ENCODE measurements around the gene OR14A16. TPM values are rescaled to one million over a fixed set of nuclear protein-coding genes. Genes with fewer than 3 reads are reported as not detected.

Gene OR14A16
- total RNA-seq, 1 donor = not detected

DNA sequence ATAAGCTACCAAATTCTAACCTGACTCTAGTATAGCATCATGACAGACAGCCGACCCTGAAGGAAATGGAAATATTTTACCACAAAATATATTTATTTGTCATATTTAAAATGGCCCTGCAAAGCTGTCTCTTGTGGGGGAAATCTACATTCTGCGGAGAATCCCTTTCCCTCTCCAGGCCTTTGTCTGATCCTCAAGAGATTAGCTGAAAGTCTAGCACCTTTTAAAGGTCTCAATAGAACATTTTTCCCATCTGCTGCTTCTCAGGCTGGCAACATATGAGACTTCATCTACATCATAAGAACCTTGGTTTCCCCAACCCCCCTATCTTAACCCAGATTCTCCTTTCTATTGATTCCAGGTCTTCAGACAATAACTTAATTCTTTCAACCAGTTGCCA lies 19.5 kb upstream of the OR14A16 start:
- TF ChIP-seq, protein P1, sequence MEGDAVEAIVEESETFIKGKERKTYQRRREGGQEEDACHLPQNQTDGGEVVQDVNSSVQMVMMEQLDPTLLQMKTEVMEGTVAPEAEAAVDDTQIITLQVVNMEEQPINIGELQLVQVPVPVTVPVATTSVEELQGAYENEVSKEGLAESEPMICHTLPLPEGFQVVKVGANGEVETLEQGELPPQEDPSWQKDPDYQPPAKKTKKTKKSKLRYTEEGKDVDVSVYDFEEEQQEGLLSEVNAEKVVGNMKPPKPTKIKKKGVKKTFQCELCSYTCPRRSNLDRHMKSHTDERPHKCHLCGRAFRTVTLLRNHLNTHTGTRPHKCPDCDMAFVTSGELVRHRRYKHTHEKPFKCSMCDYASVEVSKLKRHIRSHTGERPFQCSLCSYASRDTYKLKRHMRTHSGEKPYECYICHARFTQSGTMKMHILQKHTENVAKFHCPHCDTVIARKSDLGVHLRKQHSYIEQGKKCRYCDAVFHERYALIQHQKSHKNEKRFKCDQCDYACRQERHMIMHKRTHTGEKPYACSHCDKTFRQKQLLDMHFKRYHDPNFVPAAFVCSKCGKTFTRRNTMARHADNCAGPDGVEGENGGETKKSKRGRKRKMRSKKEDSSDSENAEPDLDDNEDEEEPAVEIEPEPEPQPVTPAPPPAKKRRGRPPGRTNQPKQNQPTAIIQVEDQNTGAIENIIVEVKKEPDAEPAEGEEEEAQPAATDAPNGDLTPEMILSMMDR (IDR thresholded peaks at IDR 0.05; ENCODE audit: insufficient read depth, low read depth, low read length) = no peak
- DNase-seq (ENCODE audit: low read depth) = no peak
- no peak overlapping the region for H3K4me3 ChIP-seq (ENCODE audit: low read depth, low read length)

DNA sequence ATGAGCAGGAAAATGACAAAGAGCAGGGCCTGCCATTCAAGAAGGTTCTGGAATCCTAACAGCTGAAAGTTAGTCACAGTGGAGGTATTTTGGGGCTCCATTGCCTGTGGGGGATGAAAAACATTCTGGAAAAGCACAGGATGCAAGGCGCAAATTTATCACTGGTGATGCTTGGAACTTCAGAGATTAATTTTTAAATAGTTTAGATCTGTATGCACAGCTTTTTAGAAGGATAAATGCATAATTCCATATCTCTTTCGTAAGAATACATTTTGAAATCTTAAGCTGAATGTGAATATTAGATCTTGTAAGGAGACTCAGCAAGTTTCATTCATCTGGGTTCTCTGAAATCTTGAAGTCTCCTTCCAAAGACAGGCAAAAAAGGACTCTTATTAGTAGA lies 17.9 kb upstream of the OR14A16 start, which contains the start of gene OR11L1:
Gene OR11L1, minus strand, starts transcription at position 101 of the 400 bp plus-strand sequence. Its CDS starts 0 bp downstream, at position 101.
- DNase-seq (ENCODE audit: low read depth) = no peak
- TF ChIP-seq, protein P1 (IDR thresholded peaks at IDR 0.05; ENCODE audit: insufficient read depth, low read depth, low read length) = no peak
- no peak within 1 kb of the TSS for H3K4me3 ChIP-seq (ENCODE audit: low read depth, low read length)

DNA sequence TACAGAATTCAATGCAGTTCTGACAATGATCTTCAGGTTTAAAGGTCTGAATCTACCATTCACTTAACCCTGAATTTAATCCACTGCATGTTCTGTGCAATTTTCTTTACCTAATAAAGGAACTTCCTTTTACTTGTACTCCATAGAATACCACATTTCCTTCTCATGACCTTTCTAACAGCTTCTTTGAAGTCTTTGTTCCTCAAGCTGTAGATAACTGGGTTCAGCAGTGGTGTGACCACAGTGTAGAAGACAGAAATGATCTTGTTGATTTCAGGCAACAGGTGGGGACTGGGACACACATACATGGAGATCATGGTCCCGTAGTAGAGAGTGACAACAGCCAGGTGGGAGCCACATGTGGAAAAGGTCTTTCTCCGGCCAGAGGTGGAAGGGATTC lies 16.9 kb upstream of the OR14A16 start:
- DNase-seq (ENCODE audit: low read depth) = no peak
- TF ChIP-seq, protein P1 (IDR thresholded peaks at IDR 0.05; ENCODE audit: insufficient read depth, low read depth, low read length) = no peak
- no peak overlapping the region for H3K4me3 ChIP-seq (ENCODE audit: low read depth, low read length)

DNA sequence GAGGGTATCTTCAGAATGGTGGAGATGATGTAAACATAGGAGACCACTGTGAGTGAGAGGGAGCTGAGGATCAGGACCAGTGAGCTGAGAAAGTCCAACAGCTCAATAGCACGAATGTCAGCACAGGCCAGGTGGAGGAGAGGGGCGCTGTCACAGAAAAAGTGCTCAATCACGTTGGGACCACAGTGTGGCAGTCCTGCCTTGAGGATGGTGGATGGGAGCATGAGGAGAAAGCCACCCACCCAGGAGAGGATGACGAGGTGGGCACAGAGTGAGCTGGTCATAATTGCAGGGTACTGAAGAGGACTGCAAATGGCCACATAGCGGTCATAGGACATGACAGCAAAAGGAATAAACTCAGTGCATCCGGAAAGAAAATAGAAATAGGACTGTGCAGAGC lies 9.7 kb upstream of the OR14A16 start:
- TF ChIP-seq, protein P1 (IDR thresholded peaks at IDR 0.05; ENCODE audit: insufficient read depth, low read depth, low read length) = no peak
- no peak for DNase-seq (ENCODE audit: low read depth)

DNA sequence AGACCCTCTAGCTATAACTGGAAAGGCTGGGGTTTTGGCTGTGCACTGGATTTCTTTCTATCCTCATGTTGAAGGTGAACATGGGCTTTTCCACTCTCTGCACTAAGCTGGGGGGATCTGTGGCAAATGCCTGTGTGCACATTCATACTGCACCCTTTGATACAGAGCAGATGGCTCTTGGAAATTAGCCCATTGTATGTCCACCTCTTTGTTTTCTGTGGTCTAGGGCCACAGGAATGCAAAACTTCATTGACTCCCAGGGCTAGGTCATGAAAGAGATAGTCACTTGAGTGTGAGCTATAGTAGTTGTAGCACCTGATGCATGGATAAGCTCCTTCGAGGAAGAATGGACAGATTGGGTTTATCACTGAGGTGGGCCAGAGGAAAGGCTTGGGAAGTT lies 5.7 kb upstream of the OR14A16 start:
- H3K4me3 ChIP-seq (ENCODE audit: low read depth, low read length) = no peak overlapping the region
- TF ChIP-seq, protein P1 (IDR thresholded peaks at IDR 0.05; ENCODE audit: insufficient read depth, low read depth, low read length) = no peak
- no peak for DNase-seq (ENCODE audit: low read depth)

More for the DNA sequence above, 9.7 kb upstream of the OR14A16 start:
- no peak overlapping the region for H3K4me3 ChIP-seq (ENCODE audit: low read depth, low read length)

DNA sequence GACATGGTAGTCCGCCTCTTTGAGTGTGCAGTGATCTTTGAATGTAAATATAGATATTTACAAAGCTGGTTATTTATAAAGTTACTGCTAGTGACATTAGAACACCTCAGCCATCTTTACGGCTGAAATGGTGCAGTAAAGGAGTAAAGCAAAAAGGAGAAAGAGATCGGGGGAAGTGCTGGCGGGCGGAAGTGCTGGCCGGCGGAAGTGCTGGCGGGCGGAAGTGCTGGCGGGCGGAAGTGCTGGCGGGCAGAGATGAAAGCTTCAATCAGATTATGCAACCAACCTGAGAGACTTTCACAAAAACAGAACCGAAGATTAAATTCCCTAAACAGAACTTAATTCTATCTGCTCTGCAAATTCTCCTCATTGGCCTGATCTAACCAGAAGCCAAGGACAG lies 1.4 kb upstream of the OR14A16 start:
- DNase-seq (ENCODE audit: low read depth) = no peak
- TF ChIP-seq, protein P1 (IDR thresholded peaks at IDR 0.05; ENCODE audit: insufficient read depth, low read depth, low read length) = no peak
- H3K4me3 ChIP-seq (ENCODE audit: low read depth, low read length) = no peak overlapping the region

DNA sequence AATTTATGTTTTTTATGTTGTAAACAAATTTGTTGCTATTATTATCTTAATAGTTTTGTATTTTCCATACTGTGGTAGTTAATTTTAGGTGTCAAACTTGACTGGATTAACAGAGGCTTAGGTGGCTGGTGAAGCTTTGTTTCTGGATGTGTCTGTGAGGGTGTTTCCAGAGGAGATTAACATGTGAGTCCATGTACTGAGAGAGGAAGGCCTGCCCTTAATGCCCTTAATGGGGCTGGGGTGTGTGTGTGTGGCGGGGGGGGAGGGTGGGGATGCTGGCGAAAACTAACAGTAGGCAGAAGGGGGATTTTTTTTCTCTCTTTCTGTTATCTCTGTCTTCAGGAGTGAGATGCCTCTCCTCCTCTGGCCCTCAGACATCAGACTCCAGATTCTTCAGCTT lies 1.9 kb downstream of the OR14A16 start:
- TF ChIP-seq, protein P1 (IDR thresholded peaks at IDR 0.05; ENCODE audit: insufficient read depth, low read depth, low read length) = no peak
- H3K4me3 ChIP-seq (ENCODE audit: low read depth, low read length) = no peak overlapping the region
- no peak for DNase-seq (ENCODE audit: low read depth)
